HG03457 (cell line): ENCODE results near the gene SLFN14.
A peak's percentile ranks its signal among the peaks of the same experiment; 100 is the strongest.
"Not testable (repeated sequence)": the region's sequence is repeated elsewhere in the genome, so short reads cannot be mapped to it uniquely, and the experiment has no call there.

Source experiments
- ATAC-seq: cut with Tn5 transposase; IDR thresholded peaks from one replicate; pipeline ENCODE4 v1.9.1; 2021; ENCODE audit warnings: moderate number of reproducible peaks; ENCODE audit not compliant: unreplicated experiment

SLFN14 gene

GRCh38 chr17:35560703-35561102, at the start of gene SLFN14:
Gene SLFN14, minus strand, starts transcription at chr17:35560819. Its CDS starts 2,757 bp downstream, at chr17:35558062.
- no peak for ATAC-seq

- no peak for ATAC-seq
Measured at GRCh38 chr17:35609831-35610230, 49.2 kb upstream of the SLFN14 start.

- no peak for ATAC-seq
Measured at GRCh38 chr17:35607239-35607847, 46.7 kb upstream of the SLFN14 start.

DNA sequence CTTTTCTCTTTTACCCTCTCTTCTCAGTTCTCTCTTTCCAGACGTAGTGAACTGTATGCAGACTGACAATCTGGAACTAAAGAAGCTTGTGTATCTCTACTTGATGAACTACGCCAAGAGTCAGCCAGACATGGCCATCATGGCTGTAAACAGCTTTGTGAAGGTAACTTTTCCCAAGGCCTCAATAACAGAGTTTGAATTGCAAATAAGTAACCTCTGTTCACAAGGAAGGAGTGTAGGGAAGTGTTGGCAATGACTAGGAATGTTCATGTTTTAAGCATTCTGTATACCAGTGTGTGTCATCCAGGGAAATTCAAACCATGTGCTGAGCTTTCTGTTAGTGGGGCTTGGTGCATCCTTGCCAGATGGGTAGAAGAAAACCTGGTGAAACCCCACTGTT, 45.1 kb upstream of the SLFN14 start:
- ATAC-seq = no peak

DNA sequence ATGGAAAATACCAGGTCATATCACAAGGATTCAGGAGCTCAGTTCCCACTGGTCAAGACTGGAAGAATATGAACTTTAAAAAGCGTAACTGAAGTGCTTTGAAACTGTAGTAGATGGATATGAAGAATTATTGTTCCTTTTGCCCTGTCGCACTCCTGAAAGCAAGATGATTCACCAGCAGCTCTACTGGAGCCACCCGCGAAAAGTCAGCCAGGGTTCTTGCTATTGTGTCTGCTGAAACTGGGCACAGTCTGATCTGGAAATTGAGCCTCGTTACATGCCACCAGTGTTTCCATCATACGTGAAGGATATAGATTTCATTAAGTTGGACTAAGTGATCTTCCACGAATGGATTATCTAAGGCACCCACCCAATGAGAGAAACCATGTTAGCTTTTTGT, 43.1 kb upstream of the SLFN14 start:
- ATAC-seq = no peak

GRCh38 chr17:35597604-35598003, 37.0 kb upstream of the SLFN14 start:
- no peak for ATAC-seq

DNA sequence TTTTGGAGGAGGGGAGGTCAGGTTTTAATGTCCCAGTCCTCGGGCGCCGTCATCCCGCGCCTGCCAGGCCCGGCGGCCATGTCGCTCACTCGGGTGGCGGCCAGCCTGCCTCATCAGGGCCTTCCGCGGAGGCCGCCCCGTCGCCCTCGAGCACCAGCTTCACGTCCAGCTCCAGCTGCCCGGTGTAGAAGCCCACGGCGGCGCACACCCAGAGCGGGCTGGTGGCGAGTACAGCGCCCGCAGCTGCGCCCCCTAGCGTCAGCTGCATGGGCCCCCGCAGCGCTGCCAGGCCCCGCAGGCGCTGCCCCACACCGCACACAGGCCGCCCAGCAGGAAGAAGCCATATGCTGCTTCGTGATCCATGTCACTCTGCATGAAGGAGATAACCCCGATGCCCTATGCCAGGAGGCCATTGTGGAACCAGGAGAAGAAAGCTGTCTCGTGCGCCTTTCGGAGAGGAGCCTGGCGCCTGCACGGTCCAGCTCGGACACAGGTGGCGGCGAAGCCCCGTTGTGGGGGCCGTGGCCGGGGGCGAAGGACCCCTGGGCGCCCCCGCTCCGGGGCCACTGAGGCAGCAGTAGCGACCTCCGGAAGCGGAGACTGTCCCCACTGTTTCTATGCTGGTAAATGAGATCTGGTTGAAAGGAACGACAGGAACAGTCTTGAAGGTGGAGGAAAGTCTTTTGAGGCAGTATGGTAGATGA, 36.1 kb upstream of the SLFN14 start:
- no peak for ATAC-seq

DNA sequence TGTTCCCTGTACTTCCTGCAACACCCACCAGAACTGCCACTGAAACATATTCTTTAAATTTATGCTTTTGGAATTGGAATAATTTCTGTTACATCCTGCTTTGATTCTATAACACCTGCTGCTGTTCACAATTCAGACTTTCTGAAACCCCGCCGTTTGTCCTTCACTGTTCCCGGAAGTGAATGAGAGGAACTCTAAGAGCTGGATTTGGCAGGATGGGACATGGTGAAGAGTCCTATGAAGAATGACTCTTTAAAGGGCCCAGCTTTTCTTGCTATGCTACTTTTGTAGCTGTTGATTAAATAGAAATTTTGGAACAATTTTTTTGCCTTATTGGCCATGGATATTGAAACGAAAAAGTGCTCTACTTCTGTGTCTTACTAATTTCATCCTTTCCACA, 35.5 kb upstream of the SLFN14 start:
- no peak for ATAC-seq

- no peak for ATAC-seq
Measured at GRCh38 chr17:35588196-35588920, 27.7 kb upstream of the SLFN14 start.

- peak; percentile 68 for ATAC-seq
Measured at GRCh38 chr17:35587074-35587961, 26.7 kb upstream of the SLFN14 start, which contains the start of gene AP2B1. Gene AP2B1, plus strand, starts transcription at chr17:35587322. Its CDS starts 6,709 bp downstream, at chr17:35594031.

GRCh38 chr17:35586569-35587073, 26.0 kb upstream of the SLFN14 start:
- ATAC-seq = no peak

DNA sequence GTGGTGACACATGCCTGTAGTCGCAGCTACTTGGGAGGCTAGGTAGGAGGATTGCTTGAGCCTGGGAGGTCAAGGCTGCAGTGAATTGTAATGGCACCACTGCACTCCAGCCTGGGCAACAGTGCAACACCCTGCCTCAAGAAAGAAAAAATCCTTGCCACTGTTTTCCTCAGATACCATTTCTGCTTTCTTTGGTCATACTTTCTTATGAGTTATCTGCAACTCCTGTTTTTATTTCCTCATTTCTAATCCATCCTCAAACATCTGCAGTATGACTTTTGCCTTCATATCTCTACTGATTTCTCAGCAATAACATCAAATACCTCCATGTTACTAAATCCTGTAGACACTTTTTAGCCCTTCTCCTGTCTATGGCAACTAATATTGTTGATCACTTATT, 23.4 kb upstream of the SLFN14 start:
- ATAC-seq = no peak

DNA sequence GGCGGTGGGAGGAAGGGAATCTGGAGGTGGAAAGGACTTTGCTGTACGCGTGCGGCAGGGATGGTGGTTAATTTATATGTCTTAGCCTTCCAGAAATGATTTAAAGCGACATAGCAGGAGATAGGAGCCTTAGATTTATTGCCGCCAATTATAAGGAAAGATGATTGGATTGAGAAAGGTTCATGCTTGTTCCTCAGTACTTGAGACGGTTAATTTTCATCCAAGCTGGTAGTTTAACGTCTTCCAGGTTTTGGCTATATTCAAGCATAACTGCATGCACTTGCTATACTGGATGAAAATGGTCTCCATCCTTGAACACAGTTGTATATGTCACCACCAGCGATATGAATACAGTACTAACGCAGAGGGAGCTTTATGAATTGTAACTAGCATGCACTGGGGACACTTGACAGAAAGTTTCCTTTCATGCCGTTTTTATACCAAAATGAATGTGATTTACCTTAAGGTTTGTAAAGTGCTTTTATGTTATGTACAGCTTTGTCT, 18.4 kb upstream of the SLFN14 start:
- no peak for ATAC-seq

DNA sequence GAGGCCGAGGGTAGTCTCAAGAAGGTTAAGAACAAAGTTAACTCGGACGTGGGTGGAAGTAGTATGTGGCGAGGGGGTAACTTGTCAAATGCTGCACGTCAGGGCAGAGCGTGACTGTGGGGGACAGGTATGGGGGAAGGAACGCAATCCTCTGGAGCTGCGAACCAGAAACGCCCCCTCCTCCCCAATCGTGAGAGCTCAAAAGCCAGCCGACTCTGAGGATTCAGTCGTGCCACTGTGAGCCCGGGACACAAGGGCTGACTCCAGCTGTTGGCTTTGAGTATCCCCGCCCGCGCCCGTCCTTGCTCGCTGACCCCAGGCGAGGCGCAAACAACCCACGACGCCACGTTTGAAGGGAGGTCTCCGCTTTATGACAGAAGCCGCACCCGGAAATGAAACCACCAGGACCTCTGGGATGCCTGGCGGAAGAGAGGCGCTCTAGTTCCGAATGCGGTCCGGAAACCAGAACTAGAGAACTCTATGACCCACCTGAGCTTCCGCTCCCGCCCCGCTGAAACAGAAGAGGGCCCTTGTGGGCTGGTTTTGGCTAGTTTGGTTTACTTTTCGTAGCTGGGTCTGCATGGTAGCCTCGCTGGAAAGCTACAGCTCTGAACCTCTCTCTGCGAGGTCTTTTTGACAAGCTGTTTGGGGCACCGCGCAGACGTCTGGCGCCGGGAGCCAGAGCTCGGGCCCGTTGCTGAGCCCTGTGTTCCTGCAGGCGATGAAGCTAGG, 17.7 kb upstream of the SLFN14 start, which contains the start of gene PEX12:
TSS of gene PEX12 (minus strand) at position 375 of the 732 bp plus-strand sequence. CDS start 550 bp downstream, outside the sequence.
- peak; percentile 56 for ATAC-seq

- ATAC-seq = no peak
Measured at GRCh38 chr17:35577830-35578196, 17.2 kb upstream of the SLFN14 start.

DNA sequence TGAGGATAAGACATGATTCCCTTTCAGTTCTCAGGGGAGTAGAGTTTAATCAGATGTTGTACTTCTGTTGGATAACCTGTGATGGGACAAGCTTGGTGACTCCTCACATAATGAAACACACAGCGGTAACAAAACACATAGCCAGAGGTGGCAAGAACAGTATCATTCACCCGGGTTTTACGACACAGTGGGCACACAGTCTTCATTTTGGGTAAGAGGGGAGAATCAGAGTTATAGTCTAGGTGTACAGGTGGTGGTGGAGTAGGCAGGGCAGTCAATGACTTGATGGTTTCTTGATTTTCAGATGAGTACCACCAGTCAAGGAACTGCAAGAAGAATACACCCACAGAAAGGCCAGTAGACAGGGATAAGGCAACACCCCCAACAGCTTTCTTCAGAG, 15.1 kb upstream of the SLFN14 start:
- no peak for ATAC-seq

- no peak for ATAC-seq
Measured at GRCh38 chr17:35569405-35569804, 8.8 kb upstream of the SLFN14 start.

- no peak for ATAC-seq
Measured at GRCh38 chr17:35568561-35568960, 7.9 kb upstream of the SLFN14 start.

DNA sequence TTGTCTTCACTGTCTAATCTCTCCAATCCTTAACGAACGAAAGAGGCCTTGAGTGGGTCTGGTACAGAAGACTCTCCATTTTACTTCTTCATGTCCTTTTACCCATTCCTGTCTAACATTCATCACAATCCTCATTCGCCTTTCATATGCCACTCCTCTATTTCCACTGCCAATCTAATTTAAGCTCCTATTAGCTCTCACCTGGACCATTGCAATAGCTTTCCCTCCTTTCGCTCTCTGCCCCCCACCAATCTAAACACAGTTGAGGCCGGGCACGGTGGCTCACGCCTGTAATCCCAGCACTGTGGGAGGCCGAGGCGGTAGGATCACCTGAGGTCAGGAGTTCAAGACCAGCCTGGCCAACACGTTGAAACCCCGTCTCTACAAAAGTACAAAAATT, 6.3 kb upstream of the SLFN14 start:
- no peak for ATAC-seq

- ATAC-seq = not testable (repeated sequence)
Measured at GRCh38 chr17:35563181-35563580, 2.6 kb upstream of the SLFN14 start.
